NCI-H146 treated with DMSO at 0.1 percent for 48 hours (cell line): ENCODE data around the gene AGAP1.

Experiments
- DNase-seq: peaks from one replicate; lab custom pipeline; 2025; ENCODE audit not compliant: unreplicated experiment; lab: John Stamatoyannopoulos, UW

The AGAP1 gene

DNA sequence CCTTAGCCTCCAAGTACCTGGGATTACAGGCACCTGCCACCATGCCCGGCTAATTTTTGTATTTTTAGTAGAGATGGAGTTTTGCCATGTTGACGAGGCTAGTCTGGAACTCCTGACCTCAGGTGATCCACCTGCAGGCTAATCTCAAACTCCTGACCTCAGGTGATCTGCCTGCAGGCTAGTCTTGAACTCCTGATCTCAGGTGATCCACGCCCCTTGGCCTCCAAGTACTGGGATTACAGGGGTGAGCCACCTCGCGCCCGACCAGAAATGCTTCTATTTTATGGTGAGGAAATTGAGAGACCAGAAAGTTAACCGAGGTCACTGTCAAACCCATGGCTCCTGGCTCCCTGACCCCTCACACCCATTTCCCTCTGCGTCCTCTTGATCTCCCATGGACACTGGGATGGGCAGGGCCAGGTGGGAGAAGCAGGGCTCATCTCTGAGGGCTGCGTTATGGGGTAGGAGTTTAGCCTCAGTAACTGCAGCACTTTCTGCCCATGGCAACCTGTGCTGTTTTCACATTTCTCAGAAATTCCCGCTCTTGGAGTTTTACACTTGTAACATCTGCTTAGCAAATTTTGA lies 210.0 kb downstream of the AGAP1 start:
- no peak for DNase-seq

- DNase-seq, result no peak
Measured at GRCh38 chr2:235705296-235705695, 211.5 kb downstream of the AGAP1 start.

DNA sequence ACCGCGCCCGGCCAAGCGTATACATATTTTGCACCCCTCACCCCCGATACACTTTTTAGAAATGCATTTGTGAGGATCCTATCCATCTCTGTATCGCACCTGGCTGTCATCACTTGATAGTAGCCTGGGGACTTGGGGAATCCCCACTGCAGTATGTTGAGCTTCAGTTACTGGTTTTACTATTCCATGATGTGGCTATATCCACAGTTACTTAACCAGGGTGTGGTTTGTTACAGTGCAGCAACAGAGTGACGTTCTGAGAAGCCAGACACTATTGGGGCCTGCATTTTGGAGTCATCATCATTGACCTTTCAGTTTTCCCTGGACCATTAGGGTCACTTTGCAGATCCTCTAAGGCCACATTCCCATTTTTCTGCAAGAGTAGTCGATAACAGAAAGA lies 212.7 kb downstream of the AGAP1 start:
- no peak for DNase-seq

- DNase-seq, result no peak
Measured at GRCh38 chr2:235707411-235708096, 213.7 kb downstream of the AGAP1 start.

DNA sequence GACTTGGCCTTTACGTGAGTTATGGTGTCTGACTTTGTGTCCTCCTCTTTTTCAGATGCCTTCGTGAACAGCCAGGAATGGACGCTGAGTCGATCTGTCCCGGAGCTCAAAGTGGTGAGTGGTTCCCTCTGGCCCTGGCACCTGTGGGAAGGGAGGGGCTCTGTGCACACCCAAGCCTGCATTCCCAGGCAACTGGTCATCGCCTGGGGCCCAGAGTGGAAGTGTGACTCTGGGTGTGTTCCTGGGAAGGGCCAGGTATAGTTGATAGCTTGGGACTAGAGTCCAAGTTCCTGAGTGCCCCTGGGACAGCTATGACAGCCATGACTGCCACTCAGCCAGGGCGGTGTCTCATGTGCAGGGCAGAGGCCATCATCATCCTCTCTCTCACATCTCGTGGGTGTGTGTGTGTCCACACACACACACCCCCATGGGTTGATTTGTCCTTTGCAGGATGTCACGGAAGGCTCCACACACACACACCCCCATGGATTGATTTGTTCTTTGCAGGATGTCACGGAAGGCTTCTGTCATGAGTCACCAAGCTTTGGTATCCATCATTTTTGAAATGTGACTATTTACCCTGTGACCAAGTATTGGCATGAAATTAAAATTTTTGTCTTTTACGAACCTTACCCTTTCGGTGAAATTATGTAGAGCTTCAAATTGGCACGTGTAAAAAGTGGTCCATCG lies 215.4 kb downstream of the AGAP1 start:
- no peak for DNase-seq

GRCh38 chr2:235709969-235710879 lies 216.4 kb downstream of the AGAP1 start:
- DNase-seq, result no peak

DNA sequence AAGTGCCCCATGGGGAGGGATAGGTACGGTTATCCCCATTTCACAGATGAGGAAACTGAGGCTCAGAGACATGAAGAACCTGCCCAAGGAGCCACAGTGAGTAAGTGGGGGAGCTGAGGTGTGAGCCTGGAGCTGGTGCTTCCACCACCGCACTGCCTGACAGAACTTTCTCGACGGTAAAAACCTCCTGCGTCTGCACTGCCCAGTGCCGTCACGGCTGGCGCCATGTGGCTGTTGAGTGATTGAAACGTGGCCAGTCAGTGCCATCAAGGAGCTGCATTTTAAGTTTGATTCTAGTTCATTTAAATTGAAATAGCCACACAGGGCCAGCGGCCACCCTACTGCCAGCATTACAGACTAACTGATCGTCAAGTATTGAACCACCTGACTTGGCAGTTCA lies 217.1 kb downstream of the AGAP1 start:
- DNase-seq, result no peak

- DNase-seq, result no peak
Measured at GRCh38 chr2:235711527-235711926, 217.7 kb downstream of the AGAP1 start.

DNA sequence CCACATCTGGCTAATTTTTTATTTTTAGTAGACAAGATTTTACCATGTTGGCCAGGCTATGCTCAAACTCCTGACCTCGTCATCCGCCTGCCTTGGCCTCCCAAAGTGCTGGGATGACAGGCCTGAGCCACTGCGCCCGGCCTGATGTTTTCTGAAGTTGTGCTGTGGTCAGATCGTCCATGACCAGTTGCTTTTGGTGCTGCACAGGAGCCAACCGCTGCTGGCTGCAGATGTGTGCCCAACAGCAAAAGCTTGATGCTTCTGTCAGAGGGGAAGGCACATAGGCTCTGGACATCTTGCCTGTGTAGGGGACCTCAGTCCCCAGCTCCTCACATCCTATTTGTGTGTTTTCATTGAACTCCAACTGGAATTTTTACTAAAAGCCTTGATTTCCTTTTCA lies 218.3 kb downstream of the AGAP1 start:
- no peak for DNase-seq

- DNase-seq, result no peak
Measured at GRCh38 chr2:235713189-235713588, 219.3 kb downstream of the AGAP1 start.

- DNase-seq, result no peak
Measured at GRCh38 chr2:235715601-235716000, 221.8 kb downstream of the AGAP1 start.

GRCh38 chr2:235716875-235717496 lies 223.1 kb downstream of the AGAP1 start:
- DNase-seq, result no peak

DNA sequence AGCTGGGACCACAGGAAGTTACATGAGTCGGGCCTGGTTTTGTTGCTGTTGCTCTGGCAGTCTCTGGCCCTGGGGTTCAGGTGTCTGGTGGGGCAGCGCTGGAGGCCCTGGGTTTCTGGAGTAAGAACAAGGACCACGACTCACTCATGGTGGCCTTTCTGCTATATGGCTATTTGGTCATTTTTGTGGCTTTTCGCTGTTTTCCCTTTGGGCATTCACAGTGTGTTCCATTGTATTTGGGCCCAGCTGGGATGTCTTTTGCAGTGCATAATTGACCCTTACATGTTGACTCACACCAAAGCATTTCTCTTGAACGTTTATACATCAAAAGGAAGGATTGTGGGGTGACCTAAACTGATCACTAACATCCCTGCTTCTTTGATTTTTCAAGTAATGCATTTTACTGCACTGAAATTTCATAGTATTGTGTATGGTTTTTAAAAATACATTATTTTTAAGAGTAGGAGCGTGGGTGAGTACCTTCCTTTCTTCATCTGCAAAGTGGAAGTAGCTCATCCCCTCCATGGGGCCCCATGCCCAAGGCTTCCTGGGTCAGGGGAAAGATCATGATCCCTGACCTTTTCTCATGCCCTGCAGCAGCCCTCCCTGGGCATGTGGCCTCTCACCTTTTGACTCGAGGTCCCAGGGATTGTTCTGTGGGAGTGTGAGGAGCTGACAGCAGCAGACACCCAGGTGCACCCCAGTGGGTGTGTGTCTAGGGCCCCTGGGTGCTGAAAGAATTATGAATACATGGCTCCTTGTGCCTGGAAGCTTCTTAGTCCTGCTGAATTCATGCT lies 225.5 kb downstream of the AGAP1 start:
- no peak for DNase-seq

DNA sequence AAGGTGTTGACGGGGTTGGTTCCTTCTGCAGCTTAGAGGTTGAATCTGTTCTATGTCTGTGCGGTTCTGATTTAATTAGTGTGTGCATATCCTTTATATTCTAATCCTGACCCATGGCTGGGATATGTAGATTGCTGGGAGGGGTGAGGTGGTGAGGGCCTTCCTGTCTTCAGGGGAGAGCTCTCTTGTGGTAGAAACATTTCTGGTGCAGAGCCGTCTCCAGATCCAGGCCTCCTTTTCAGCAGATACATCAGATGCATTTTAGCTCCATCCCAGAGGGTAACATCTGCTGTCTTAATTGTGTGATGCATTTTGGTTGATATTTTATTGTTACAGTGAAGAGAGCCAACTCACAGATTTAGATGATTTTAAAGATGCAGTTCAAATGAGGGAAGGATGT lies 227.8 kb downstream of the AGAP1 start:
- no peak for DNase-seq

GRCh38 chr2:235722869-235723268 lies 229.0 kb downstream of the AGAP1 start:
- DNase-seq, result no peak

DNA sequence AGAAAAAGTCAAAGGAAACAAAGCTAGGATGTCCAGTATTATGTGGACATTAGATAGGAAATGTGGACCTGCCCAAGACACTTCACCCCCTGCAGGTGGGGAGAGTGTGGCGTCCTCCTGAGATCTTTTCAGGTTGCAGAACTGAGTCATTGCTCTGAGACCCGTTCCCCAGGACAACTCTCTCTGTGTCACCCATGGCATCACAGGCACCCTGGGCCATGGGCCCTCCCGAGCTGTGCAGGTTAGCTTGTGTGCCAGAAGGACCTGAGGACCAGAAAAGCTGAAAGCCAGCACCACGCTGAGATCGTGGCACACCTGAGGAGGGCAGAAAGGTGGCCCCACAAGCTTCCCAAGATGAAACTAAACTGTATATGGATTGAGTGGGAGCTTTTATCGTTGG lies 229.5 kb downstream of the AGAP1 start:
- no peak for DNase-seq

GRCh38 chr2:235723811-235724465 lies 230.1 kb downstream of the AGAP1 start:
- DNase-seq, result no peak

GRCh38 chr2:235725016-235725489 lies 231.2 kb downstream of the AGAP1 start:
- DNase-seq, result no peak

GRCh38 chr2:235725841-235726240 lies 232.0 kb downstream of the AGAP1 start:
- no peak for DNase-seq

DNA sequence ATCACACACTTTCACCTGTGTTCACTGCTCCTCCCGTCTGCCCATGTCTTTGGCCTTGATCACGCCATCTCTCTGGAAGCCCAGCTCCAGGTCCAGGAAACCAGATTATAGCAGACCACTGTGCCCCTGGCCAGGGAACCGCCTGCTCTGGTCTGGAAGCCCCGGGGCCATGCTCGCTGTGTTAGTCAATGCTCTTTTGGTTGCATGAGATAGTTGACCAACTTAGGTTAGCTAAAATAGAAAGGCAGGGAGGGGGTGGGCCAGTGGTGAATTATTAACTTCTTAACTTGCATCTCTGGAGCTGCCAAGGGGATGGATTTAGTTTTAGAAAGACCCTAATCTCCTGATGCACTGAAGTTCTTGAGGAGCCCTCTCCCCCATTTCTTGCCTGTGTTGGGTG lies 232.7 kb downstream of the AGAP1 start:
- DNase-seq, result no peak
